IMR-90 (cell line): Measurements from ENCODE around the gene HMOX1. TPM values are rescaled to one million over a fixed set of nuclear protein-coding genes. Genes with fewer than 3 reads are reported as not detected.

Experiments
- ATAC-seq: fragments of 200-7000 bp; cut with Tn5 transposase; 2 replicates; pipeline ENCODE4 v1.9.1; 2020; ENCODE audit warnings: low read depth, mild to moderate bottlenecking, moderate library complexity
- BruUV-seq: library from RNA; stranded (reverse); fragments of 400-500 nt; replicated peaks from 2 replicates; lab custom pipeline; 2021; lab: Mats Ljungman, UMichigan
- CTCF ChIA-PET: fragments of 300-600 bp; formaldehyde crosslinking; extraction: SDS; loops from one replicate; lab custom pipeline; 2021; ENCODE audit warnings: antibody characterized with exemption; lab: Yijun Ruan, JAX
- POLR2A ChIA-PET: fragments of 300-600 bp; sonication (Branson Sonifier 250); formaldehyde crosslinking; loops from one replicate; lab custom pipeline; 2022; ENCODE audit warnings: antibody characterized with exemption; ENCODE audit not compliant: unreplicated experiment; lab: Charles Lee
- DNase-seq: peaks from one replicate; pipeline ENCODE4 v3.0.0; 2013
- H2AFZ ChIP-seq: replicated peaks from 2 replicates; pipeline ENCODE3; 2013; ENCODE audit warnings: low read length, mild to moderate bottlenecking; ENCODE audit not compliant: poor library complexity
- H2AK5ac ChIP-seq: 2 replicates; pipeline ENCODE4 v1.6.1; 2013; ENCODE audit warnings: low read depth, low read length, inconsistent platforms
- H2AK9ac ChIP-seq: replicated peaks from 2 replicates; pipeline ENCODE3; 2013; ENCODE audit warnings: mild to moderate bottlenecking, low read depth, low read length, moderate library complexity; ENCODE audit not compliant: poor library complexity
- H2BK120ac ChIP-seq: 2 replicates; pipeline ENCODE4 v1.6.1; 2013; ENCODE audit warnings: low read depth, low read length, inconsistent platforms
- H2BK15ac ChIP-seq: 3 replicates; pipeline ENCODE4 v1.6.1; 2013; ENCODE audit warnings: low read depth, low read length, inconsistent platforms
- H2BK20ac ChIP-seq: 2 replicates; pipeline ENCODE4 v1.6.1; 2013; ENCODE audit warnings: low read depth, mild to moderate bottlenecking, inconsistent platforms, low read length, moderate library complexity
- H2BK5ac ChIP-seq: 2 replicates; pipeline ENCODE4 v1.6.1; 2013; ENCODE audit warnings: mild to moderate bottlenecking, low read depth, low read length, inconsistent platforms; ENCODE audit not compliant: poor library complexity, severe bottlenecking
- H3K14ac ChIP-seq: replicated peaks from 2 replicates; pipeline ENCODE4 v1.6.1; 2013; ENCODE audit warnings: low read depth, low read length, inconsistent platforms
- H3K18ac ChIP-seq: 2 replicates; pipeline ENCODE4 v1.6.1; 2013; ENCODE audit warnings: low read depth, low read length, control low read depth
- H3K23ac ChIP-seq: 2 replicates; pipeline ENCODE4 v1.6.1; 2013; ENCODE audit warnings: low read depth, low read length, inconsistent platforms
- H3K27ac ChIP-seq: 2 replicates; pipeline ENCODE4 v1.5.1; 2013; ENCODE audit warnings: mild to moderate bottlenecking, control low read depth, low read length; ENCODE audit not compliant: insufficient read depth
- H3K27me3 ChIP-seq: 2 replicates; pipeline ENCODE4 v1.6.1; 2013; ENCODE audit warnings: low read length; ENCODE audit not compliant: control insufficient read depth, insufficient read depth
- H3K36me3 ChIP-seq: 2 replicates; pipeline ENCODE4 v1.6.1; 2013; ENCODE audit warnings: low read length, mixed read lengths; ENCODE audit not compliant: control insufficient read depth, insufficient read depth
- H3K4ac ChIP-seq: 2 replicates; pipeline ENCODE4 v1.6.1; 2013; ENCODE audit warnings: low read depth, low read length, inconsistent platforms
- H3K4me1 ChIP-seq: 2 replicates; pipeline ENCODE4 v1.6.1; 2013; ENCODE audit warnings: low read length, mixed read lengths; ENCODE audit not compliant: control insufficient read depth, insufficient read depth
- H3K4me2 ChIP-seq: 2 replicates; pipeline ENCODE4 v1.6.1; 2013; ENCODE audit warnings: low read depth, mild to moderate bottlenecking, control low read depth, low read length, moderate library complexity
- H3K4me3 ChIP-seq: 2 replicates; pipeline ENCODE4 v1.5.1; 2013; ENCODE audit warnings: low read depth, mild to moderate bottlenecking, control low read depth, low read length, moderate library complexity; ENCODE audit not compliant: insufficient read depth
- H3K56ac ChIP-seq: 2 replicates; pipeline ENCODE4 v1.6.1; 2013; ENCODE audit warnings: low read length, inconsistent platforms; ENCODE audit not compliant: insufficient read depth; ENCODE audit errors: extremely low read depth
- H3K79me1 ChIP-seq, 2 experiments: 2 replicates each; pipeline ENCODE4 v1.6.1; 2013; ENCODE audit warnings: low read length in 2 of 2, inconsistent platforms in 1 of 2, low read depth in 1 of 2
- H3K9ac ChIP-seq: 2 replicates; pipeline ENCODE4 v1.6.1; 2013; ENCODE audit warnings: low read depth, low read length, control low read depth
- H3K9me1 ChIP-seq: 2 replicates; pipeline ENCODE4 v1.6.1; 2013; ENCODE audit warnings: low read length, inconsistent platforms; ENCODE audit not compliant: insufficient read depth
- H3K9me3 ChIP-seq: 2 replicates; pipeline ENCODE4 v1.6.1; 2013; ENCODE audit warnings: low read length; ENCODE audit not compliant: control insufficient read depth, insufficient read depth
- H4K20me1 ChIP-seq: 2 replicates; pipeline ENCODE4 v1.6.1; 2013; ENCODE audit warnings: low read length, inconsistent platforms; ENCODE audit not compliant: insufficient read depth
- H4K5ac ChIP-seq: 2 replicates; pipeline ENCODE4 v1.6.1; 2013; ENCODE audit warnings: mild to moderate bottlenecking, low read depth, low read length, control low read depth
- H4K8ac ChIP-seq, 2 experiments: 2 replicates each; pipeline ENCODE4 v1.6.1; 2013; ENCODE audit warnings: low read depth in 2 of 2, low read length in 2 of 2, control low read depth in 1 of 2, inconsistent platforms in 1 of 2
- H4K91ac ChIP-seq: 2 replicates; pipeline ENCODE4 v1.6.1; 2013; ENCODE audit warnings: low read depth, low read length, inconsistent platforms; ENCODE audit not compliant: insufficient read depth
- BHLHE40 ChIP-seq: fragments of 150-350 bp; IDR thresholded peaks from 2 replicates; pipeline ENCODE4 v1.6.1; 2016; ENCODE audit warnings: mild to moderate bottlenecking, low read depth, low read length
- CEBPB ChIP-seq: IDR thresholded peaks from 2 replicates; pipeline ENCODE4 v1.6.1; 2012; ENCODE audit warnings: low read depth, low read length, improper control_type of control experiment
- CHD1 ChIP-seq: IDR thresholded peaks from 2 replicates; pipeline ENCODE4 v1.6.1; 2012; ENCODE audit warnings: low read depth, low read length, improper control_type of control experiment
- FOS ChIP-seq: fragments of 150-350 bp; IDR thresholded peaks from 2 replicates; pipeline ENCODE4 v1.6.1; 2016; ENCODE audit warnings: low read depth, low read length
- MAFK ChIP-seq: IDR thresholded peaks from 2 replicates; pipeline ENCODE4 v1.6.1; 2012; ENCODE audit warnings: low read depth, low read length, improper control_type of control experiment
- MAZ ChIP-seq: IDR thresholded peaks from 2 replicates; pipeline ENCODE4 v1.6.1; 2012; ENCODE audit warnings: low read depth, mild to moderate bottlenecking, low read length, improper control_type of control experiment, moderate library complexity, borderline replicate concordance
- MXI1 ChIP-seq: IDR thresholded peaks from 2 replicates; pipeline ENCODE4 v1.6.1; 2012; ENCODE audit warnings: low read depth, mild to moderate bottlenecking, low read length, moderate library complexity, borderline replicate concordance
- NFE2L2 ChIP-seq: fragments of 150-350 bp; IDR thresholded peaks from 2 replicates; pipeline ENCODE4 v1.6.1; 2016; ENCODE audit warnings: low read depth, mild to moderate bottlenecking, low read length
- POLR2A ChIP-seq: IDR thresholded peaks from 2 replicates; pipeline ENCODE4 v1.6.1; 2012; ENCODE audit warnings: mild to moderate bottlenecking, low read depth, low read length
- RAD21 ChIP-seq: IDR thresholded peaks from 2 replicates; pipeline ENCODE4 v1.6.1; 2012; ENCODE audit warnings: low read length, improper control_type of control experiment
- RCOR1 ChIP-seq: IDR thresholded peaks from 2 replicates; pipeline ENCODE4 v1.6.1; 2012; ENCODE audit warnings: mild to moderate bottlenecking, low read length, improper control_type of control experiment; ENCODE audit not compliant: insufficient replicate concordance
- RFX5 ChIP-seq: IDR thresholded peaks from 2 replicates; pipeline ENCODE4 v1.8.0; 2012; ENCODE audit warnings: low read depth, mild to moderate bottlenecking, low read length, moderate library complexity
- SMC3 ChIP-seq: fragments of 150-350 bp; IDR thresholded peaks from 2 replicates; pipeline ENCODE4 v1.6.1; 2016; ENCODE audit warnings: low read depth, mild to moderate bottlenecking, antibody characterized with exemption, low read length, moderate library complexity
- USF2 ChIP-seq: fragments of 150-350 bp; IDR thresholded peaks from 2 replicates; pipeline ENCODE4 v1.6.1; 2017; ENCODE audit warnings: mild to moderate bottlenecking, antibody characterized with exemption, low read length, low read depth
- WGBS, 2 experiments: methylation state at CpG; one replicate each; pipeline versions ENCODE4 v1.1.5 to v1.1.7; 2013; ENCODE audit warnings: missing lambda C conversion rate in 2 of 2; ENCODE audit not compliant: insufficient read length in 1 of 2; ENCODE audit errors: extremely low coverage in 2 of 2; 5-methylcytosine and 5-hydroxymethylcytosine counted together
- dilution Hi-C: fragments of 300-500 bp; cut with HindIII; formaldehyde crosslinking; loops from one replicate; pipeline ENCODE4 v1.14.3; 2018; ENCODE audit warnings: low sequenced_read_pairs; ENCODE audit not compliant: unreplicated experiment
- in situ Hi-C: fragments of 300-500 bp; cut with MboI; formaldehyde crosslinking; loops from 3 replicates; pipeline ENCODE4 v1.14.3; 2019; ENCODE audit warnings: low sequenced_read_pairs, inconsistent platforms, mixed read lengths
- intact Hi-C: fragments of 100-400 bp; cut with micrococcal nuclease; formaldehyde crosslinking; loops from 2 replicates; pipeline ENCODE4 v1.10.0; 2022
- polyA plus RNA-seq, 3 experiments: library from polyadenylated mRNA; depleted of rRNA; stranded (reverse); fragments of >200 nt; gene quantifications; 2 replicates each; pipeline ENCODE4 v1.2.3, GENCODE V29; 2012; ENCODE audit warnings: low replicate concordance in 1 of 3
- total RNA-seq: library from RNA; depleted of rRNA; stranded (reverse); fragments of >200 nt; gene quantifications from 2 replicates; pipeline ENCODE4 v1.2.3, GENCODE V29; 2012
- TF ChIP-seq, protein P1 (sequence below): fragments of 150-350 bp; IDR thresholded peaks from 2 replicates; pipeline ENCODE4 v1.6.1; 2016; ENCODE audit warnings: low read depth, mild to moderate bottlenecking, low read length, moderate library complexity, borderline replicate concordance
- TF ChIP-seq, protein P2 (sequence below): conservative IDR thresholded peaks from 2 replicates; pipeline ENCODE4 v1.5.1; 2012; ENCODE audit warnings: mild to moderate bottlenecking, low read depth, low read length, improper control_type of control experiment

HMOX1 gene
- total and polyA plus RNA-seq, 2 of the 4 experiments (the other 2 are of a cell fraction): 23.1 to 50.5 TPM

GRCh38 chr22:35367331-35367886 lies 13.5 kb upstream of the HMOX1 start:
- WGBS, 2 experiments: 48% methylated on average over 4 of the region's 9 CpGs; no CpG with 5 or more reads in 1 of the 2 experiments
- Histone ChIP-seq H3K4me3 (no peak overlapping the region), H3K14ac (no peak overlapping the region), H3K9me3 (no peaks in the 10 kb centered on the region), H4K8ac (no peak overlapping the region), H3K4ac (no peak overlapping the region), H3K18ac (no peak overlapping the region), H2BK15ac (no peak overlapping the region), H3K4me2 (no peak overlapping the region), H4K5ac (no peak overlapping the region), H3K23ac (no peak overlapping the region; the same call in 1 of the 2 replicates), H2BK20ac (no peak overlapping the region; the same call in 1 of the 2 replicates), H2AFZ (peak overlapping the region; percentile 23), H2AK5ac (0 out of 2 replicates have a peak overlapping the region, but pooled peaks have one; percentile 15), H3K4me1 (peaks cover 6% of the 10 kb centered on the region), H2AK9ac (no peak overlapping the region), H3K27ac (no peak overlapping the region), H3K9me1 (0 out of 2 replicates have a peak, but pooled peaks cover 3% of the 10 kb centered on the region), H3K56ac (no peak overlapping the region), H4K91ac (peak overlapping the region; percentile 56; the same call in 1 of the 2 replicates), H2BK120ac (0 out of 2 replicates have a peak overlapping the region, but pooled peaks have one; percentile 19), H3K36me3 (no peaks in the 10 kb centered on the region), H3K79me1 (no peaks in the 10 kb centered on the region), H3K27me3 (no peaks in the 10 kb centered on the region), H2BK5ac (no peak overlapping the region), H4K20me1 (no peaks in the 10 kb centered on the region), H3K9ac (no peak overlapping the region)
- intact Hi-C loops (no loop called here), in situ Hi-C loops (no loop called here), dilution Hi-C loops (no loop called here)
- ChIA-PET POLR2A (no interaction called here), CTCF (no interaction called here)
- TF ChIP-seq MAFK: no peak
- no peak for TF ChIP-seq USF2
- TF ChIP-seq RAD21: no peak
- no peak for TF ChIP-seq MXI1
- TF ChIP-seq RFX5: no peak
- TF ChIP-seq, protein P1, sequence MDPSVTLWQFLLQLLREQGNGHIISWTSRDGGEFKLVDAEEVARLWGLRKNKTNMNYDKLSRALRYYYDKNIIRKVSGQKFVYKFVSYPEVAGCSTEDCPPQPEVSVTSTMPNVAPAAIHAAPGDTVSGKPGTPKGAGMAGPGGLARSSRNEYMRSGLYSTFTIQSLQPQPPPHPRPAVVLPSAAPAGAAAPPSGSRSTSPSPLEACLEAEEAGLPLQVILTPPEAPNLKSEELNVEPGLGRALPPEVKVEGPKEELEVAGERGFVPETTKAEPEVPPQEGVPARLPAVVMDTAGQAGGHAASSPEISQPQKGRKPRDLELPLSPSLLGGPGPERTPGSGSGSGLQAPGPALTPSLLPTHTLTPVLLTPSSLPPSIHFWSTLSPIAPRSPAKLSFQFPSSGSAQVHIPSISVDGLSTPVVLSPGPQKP: no peak
- no peak for TF ChIP-seq RCOR1
- TF ChIP-seq, protein P2, sequence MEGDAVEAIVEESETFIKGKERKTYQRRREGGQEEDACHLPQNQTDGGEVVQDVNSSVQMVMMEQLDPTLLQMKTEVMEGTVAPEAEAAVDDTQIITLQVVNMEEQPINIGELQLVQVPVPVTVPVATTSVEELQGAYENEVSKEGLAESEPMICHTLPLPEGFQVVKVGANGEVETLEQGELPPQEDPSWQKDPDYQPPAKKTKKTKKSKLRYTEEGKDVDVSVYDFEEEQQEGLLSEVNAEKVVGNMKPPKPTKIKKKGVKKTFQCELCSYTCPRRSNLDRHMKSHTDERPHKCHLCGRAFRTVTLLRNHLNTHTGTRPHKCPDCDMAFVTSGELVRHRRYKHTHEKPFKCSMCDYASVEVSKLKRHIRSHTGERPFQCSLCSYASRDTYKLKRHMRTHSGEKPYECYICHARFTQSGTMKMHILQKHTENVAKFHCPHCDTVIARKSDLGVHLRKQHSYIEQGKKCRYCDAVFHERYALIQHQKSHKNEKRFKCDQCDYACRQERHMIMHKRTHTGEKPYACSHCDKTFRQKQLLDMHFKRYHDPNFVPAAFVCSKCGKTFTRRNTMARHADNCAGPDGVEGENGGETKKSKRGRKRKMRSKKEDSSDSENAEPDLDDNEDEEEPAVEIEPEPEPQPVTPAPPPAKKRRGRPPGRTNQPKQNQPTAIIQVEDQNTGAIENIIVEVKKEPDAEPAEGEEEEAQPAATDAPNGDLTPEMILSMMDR: no peak
- no peak for TF ChIP-seq CHD1
- no peak for TF ChIP-seq FOS
- no peak for TF ChIP-seq SMC3
- TF ChIP-seq BHLHE40: no peak
- no peak for TF ChIP-seq MAZ
- no peak for TF ChIP-seq NFE2L2
- no peak for TF ChIP-seq CEBPB
- TF ChIP-seq POLR2A: no peak
- DNase-seq: no peak
- ATAC-seq: no peak
- BruUV-seq: no TSS peak
